Prostate gland (tissue), 2 donors: Measurements from ENCODE around the gene HS6ST3. TPM values are rescaled to one million over a fixed set of nuclear protein-coding genes. Genes with fewer than 3 reads are reported as not detected.

Source experiments
- DNase-seq: peaks from one replicate; pipeline ENCODE4 v3.0.0-alpha.2; 2019; ENCODE audit warnings: low spot score
- H3K27ac ChIP-seq, 2 donors: fragments of 200-600 bp; sonication (generic); 2 replicates each; pipeline ENCODE4 v1.5.1; 2017 to 2019
- H3K27me3 ChIP-seq: fragments of 200-600 bp; sonication (generic); replicated peaks from 2 replicates; pipeline ENCODE4 v1.5.1; 2019; ENCODE audit not compliant: insufficient read depth
- H3K36me3 ChIP-seq, 2 donors: fragments of 200-600 bp; sonication (generic); 1 replicate in 1 of 2; 2 replicates in 1 of 2; pipeline versions ENCODE4 v1.5.1 to v1.8.1; 2017 to 2019
- H3K4me1 ChIP-seq: fragments of 200-600 bp; sonication (generic); replicated peaks from 2 replicates; pipeline ENCODE4 v1.5.1; 2019
- H3K4me3 ChIP-seq, 2 donors: fragments of 200-600 bp; sonication (generic); 2 replicates each; pipeline ENCODE4 v1.5.1; 2017 to 2019
- H3K9me3 ChIP-seq: fragments of 200-600 bp; sonication (generic); 2 replicates; pipeline ENCODE4 v1.5.1; 2017
- POLR2A ChIP-seq: fragments of 450-650 bp; IDR thresholded peaks from one replicate; pipeline ENCODE4 v1.6.1; 2016; ENCODE audit warnings: antibody characterized with exemption, mild to moderate bottlenecking
- POLR2AphosphoS5 ChIP-seq: sonication (generic); formaldehyde crosslinking; IDR thresholded peaks from one replicate; pipeline ENCODE4 v1.6.1; 2017; ENCODE audit warnings: antibody characterized with exemption
- WGBS: methylation state at CpG from one replicate; pipeline ENCODE4 v1.1.5; 2018; 5-methylcytosine and 5-hydroxymethylcytosine counted together
- intact Hi-C: fragments of 100-400 bp; cut with DNase I; formaldehyde crosslinking; loops from one replicate; pipeline ENCODE4 v1.14.2; 2022
- total RNA-seq, 2 donors: library from RNA; depleted of rRNA; stranded (reverse); fragments of >200 nt; gene quantifications; one replicate each; pipeline ENCODE4 v1.1.0, GENCODE V29; 2016
- TF ChIP-seq, protein P1 (sequence below), 4 experiments: fragments of 200-600 bp in 2 of 4; fragments of 450-650 bp in 2 of 4; sonication (generic) in 2 of 4; IDR thresholded peaks; 1 replicate in 3 of 4; 2 replicates in 1 of 4; pipeline ENCODE4 v1.5.1; 2016 to 2019; ENCODE audit warnings: antibody characterized with exemption in 4 of 4, mild to moderate bottlenecking in 2 of 4, moderate library complexity in 2 of 4

The HS6ST3 gene
- total RNA-seq, 2 donors from 2014 or later, result 0.97 to 1.0 TPM

DNA sequence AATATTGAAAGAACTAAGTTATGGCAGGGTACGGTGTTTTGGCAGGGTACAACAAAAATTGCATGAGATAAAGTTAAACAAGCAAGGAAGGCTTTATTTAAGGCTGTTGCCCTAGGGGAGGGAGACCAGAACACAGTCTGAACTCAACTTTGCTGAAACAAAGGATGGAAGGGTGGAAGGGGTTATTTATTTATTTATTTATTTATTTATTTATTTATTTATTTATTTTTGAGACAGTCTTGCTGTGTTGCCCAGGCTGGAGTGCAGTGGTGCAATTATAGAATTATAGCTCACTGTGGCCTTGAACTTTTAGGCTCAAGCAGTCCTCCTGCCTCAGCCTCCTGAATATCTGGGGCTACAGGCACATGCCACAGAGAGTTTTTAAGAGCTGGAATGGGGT lies 75.9 kb downstream of the HS6ST3 start:
- Histone ChIP-seq H3K36me3 (no peaks in the 10 kb centered on the region), H3K4me3 (no peak overlapping the region), H3K4me1 (no peaks in the 10 kb centered on the region), H3K27me3 (no peaks in the 10 kb centered on the region), H3K27ac (no peak overlapping the region), H3K9me3 (no peaks in the 10 kb centered on the region)
- 83% methylated on average over 1 of the region's 1 CpG for WGBS
- intact Hi-C loops, result no loop called here
- TF ChIP-seq, protein P1, sequence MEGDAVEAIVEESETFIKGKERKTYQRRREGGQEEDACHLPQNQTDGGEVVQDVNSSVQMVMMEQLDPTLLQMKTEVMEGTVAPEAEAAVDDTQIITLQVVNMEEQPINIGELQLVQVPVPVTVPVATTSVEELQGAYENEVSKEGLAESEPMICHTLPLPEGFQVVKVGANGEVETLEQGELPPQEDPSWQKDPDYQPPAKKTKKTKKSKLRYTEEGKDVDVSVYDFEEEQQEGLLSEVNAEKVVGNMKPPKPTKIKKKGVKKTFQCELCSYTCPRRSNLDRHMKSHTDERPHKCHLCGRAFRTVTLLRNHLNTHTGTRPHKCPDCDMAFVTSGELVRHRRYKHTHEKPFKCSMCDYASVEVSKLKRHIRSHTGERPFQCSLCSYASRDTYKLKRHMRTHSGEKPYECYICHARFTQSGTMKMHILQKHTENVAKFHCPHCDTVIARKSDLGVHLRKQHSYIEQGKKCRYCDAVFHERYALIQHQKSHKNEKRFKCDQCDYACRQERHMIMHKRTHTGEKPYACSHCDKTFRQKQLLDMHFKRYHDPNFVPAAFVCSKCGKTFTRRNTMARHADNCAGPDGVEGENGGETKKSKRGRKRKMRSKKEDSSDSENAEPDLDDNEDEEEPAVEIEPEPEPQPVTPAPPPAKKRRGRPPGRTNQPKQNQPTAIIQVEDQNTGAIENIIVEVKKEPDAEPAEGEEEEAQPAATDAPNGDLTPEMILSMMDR (IDR thresholded peaks at IDR 0.05), result no peak
- TF ChIP-seq POLR2AphosphoS5, result no peak
- no peak for TF ChIP-seq POLR2A
- DNase-seq, result no peak

DNA sequence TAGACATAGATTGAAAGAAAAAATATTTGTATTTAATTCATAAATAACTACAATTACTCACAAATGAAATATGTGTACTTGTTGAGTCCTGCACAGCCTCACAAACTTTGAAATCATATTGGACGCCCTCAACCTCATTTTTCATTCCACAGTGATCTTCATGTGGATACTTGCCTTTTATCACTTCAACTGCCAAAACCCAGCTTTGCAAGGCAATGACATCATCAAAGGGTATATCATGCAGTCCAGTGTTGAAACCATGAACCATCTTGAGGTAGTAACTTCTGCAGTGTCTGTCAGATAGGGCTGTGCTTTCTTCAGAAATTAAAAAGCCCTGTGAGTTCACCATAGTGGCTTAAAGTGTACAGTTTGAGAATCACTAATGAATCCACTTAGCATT lies 82.2 kb downstream of the HS6ST3 start:
- Histone ChIP-seq H3K27ac (no peak overlapping the region), H3K27me3 (no peaks in the 10 kb centered on the region), H3K36me3 (no peaks in the 10 kb centered on the region), H3K4me1 (no peaks in the 10 kb centered on the region), H3K4me3 (no peak overlapping the region), H3K9me3 (no peaks in the 10 kb centered on the region)
- TF ChIP-seq POLR2AphosphoS5 (no peak), POLR2A (no peak)
- TF ChIP-seq, protein P1 (IDR thresholded peaks at IDR 0.05), result no peak
- no peak for DNase-seq
- intact Hi-C loops, result no loop called here
- 58% methylated on average over 1 of the region's 1 CpG for WGBS

DNA sequence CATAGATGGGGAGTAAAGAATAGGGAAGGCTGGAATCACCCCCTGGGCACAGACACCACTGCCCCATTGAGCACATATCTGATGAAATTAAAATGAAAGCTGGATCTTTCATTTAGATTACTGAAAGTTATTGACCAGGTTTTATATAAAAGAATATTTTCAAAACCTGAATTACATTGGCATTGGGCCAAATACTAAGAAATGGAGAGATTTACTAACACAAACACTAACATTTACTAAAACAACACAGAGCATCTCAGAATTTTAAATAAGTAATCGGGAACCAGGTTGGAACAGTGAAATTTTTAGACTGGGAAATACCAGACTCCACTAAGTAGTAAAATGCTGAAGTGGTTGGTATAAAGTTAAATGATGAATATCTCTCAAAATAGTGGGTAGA lies 88.9 kb downstream of the HS6ST3 start:
- Histone ChIP-seq H3K36me3 (no peaks in the 10 kb centered on the region), H3K4me1 (no peaks in the 10 kb centered on the region), H3K27me3 (no peaks in the 10 kb centered on the region), H3K27ac (no peak overlapping the region), H3K4me3 (no peak overlapping the region), H3K9me3 (no peaks in the 10 kb centered on the region)
- TF ChIP-seq, protein P1 (IDR thresholded peaks at IDR 0.05), result no peak
- no peak for TF ChIP-seq POLR2AphosphoS5
- TF ChIP-seq POLR2A, result no peak
- DNase-seq, result no peak
- 92% methylated on average over 1 of the region's 1 CpG for WGBS
- intact Hi-C loops, result no loop called here

DNA sequence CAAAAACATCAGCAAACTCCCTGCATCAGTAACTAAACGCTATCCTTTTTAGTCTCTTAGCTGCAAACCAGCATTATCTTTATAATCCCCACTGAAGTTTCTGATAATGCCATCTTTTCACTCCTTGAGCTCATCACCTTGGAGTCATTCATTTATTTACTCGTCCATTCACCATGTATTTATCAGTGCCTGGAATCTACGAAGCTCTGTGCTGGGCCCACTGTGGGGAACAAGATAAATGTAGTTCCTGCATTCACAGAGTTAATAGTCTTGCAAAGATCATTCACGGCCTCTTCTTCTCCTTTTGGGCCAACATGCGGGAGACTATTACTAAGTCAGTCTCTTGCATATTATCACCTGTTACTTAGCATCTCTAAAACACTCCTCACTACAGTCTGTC lies 89.4 kb downstream of the HS6ST3 start:
- 82% methylated on average over 5 of the region's 5 CpGs for WGBS
- Histone ChIP-seq H3K27me3 (no peaks in the 10 kb centered on the region), H3K27ac (no peak overlapping the region), H3K36me3 (no peaks in the 10 kb centered on the region), H3K4me1 (no peaks in the 10 kb centered on the region), H3K9me3 (no peaks in the 10 kb centered on the region), H3K4me3 (no peak overlapping the region)
- DNase-seq, result no peak
- TF ChIP-seq POLR2AphosphoS5 (no peak), POLR2A (no peak)
- TF ChIP-seq, protein P1 (IDR thresholded peaks at IDR 0.05), result no peak
- intact Hi-C loops, result no loop called here

DNA sequence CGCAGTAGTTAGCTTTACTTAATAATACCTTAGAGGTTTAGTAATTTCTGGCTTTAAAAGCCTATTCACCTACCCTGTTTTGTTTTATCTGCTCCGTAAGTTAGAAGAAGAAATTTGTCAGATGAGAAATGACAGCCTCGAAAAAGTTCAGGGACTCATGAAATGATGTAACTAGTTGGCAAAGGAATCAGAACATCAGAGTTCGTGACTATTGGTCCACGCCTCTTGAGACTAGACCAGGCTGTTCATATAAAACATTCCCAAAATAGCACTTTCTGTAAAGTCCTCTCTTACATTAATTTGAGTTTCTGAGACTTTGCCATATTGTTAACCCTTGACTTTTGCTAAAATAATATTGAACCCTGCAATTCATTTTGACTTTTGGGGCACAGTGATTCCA lies 92.0 kb downstream of the HS6ST3 start:
- intact Hi-C loops, result no loop called here
- no peak for DNase-seq

More for the DNA sequence above, 92.0 kb downstream of the HS6ST3 start:
- Histone ChIP-seq H3K36me3 (no peaks in the 10 kb centered on the region), H3K4me1 (no peaks in the 10 kb centered on the region), H3K9me3 (no peaks in the 10 kb centered on the region), H3K27me3 (no peaks in the 10 kb centered on the region), H3K4me3 (no peak overlapping the region), H3K27ac (no peak overlapping the region)
- TF ChIP-seq POLR2AphosphoS5 (no peak), POLR2A (no peak)
- TF ChIP-seq, protein P1 (IDR thresholded peaks at IDR 0.05), result no peak
- WGBS, result 40% methylated on average over 5 of the region's 5 CpGs
